ENCODE data around the gene SLC15A1. TPM values are rescaled to one million over a fixed set of nuclear protein-coding genes. Genes with fewer than 3 reads are reported as not detected.
"Not testable (repeated sequence)": the region's sequence is repeated elsewhere in the genome, so short reads cannot be mapped to it uniquely, and the experiment has no call there.

SLC15A1 gene
- total RNA-seq, 5 donors from 2014 or later (not counting 1 experiment from before 2014, with no cell fraction given), result 0.10 to 0.18 TPM; not detected in 3

- Mint-ChIP-seq H3K36me3 (no peaks in the 10 kb centered on the region), H3K4me3 (peak overlapping the region in 1 of 3 donors; percentile 21), H3K27ac (no peak overlapping the region), H3K4me1 (no peaks in the 10 kb centered on the region), H3K27me3 (peaks cover 9 to 16% of the 10 kb centered on the region in 2 donors), H3K9me3 (peaks cover 5 to 8% (median 8%) of the 10 kb centered on the region in 3 donors)
- no peak for DNase-seq
- ATAC-seq (replicated peaks in 1 of 4), result no peak
- Histone ChIP-seq H3K9me3 (no peaks in the 10 kb centered on the region), H3K36me3 (ENCODE audit: control insufficient read depth in 2 of 2, extremely low read depth in 1 of 2, insufficient read depth in 1 of 2, low read length in 1 of 2) (no peaks in the 10 kb centered on the region), H3K27ac (ENCODE audit: low read length) (no peak overlapping the region), H3K4me3 (ENCODE audit: control insufficient read depth in 1 of 2, extremely low read depth in 1 of 2, low read length in 1 of 2) (no peak overlapping the region), H3K4me1 (ENCODE audit: control insufficient read depth in 1 of 2, extremely low read depth in 1 of 2, insufficient read depth in 2 of 2, low read length in 2 of 2) (no peaks in the 10 kb centered on the region), H3K27me3 (replicated peaks in 1 of 2; ENCODE audit: control insufficient read depth in 2 of 2, extremely low read depth in 1 of 2, insufficient read depth in 2 of 2, low read length in 1 of 2) (peaks cover 0 to 9% of the 10 kb centered on the region in 2 experiments)
- ChIA-PET CTCF (no interaction called here), POLR2A (interaction anchor here in 1 of 2 donors (0.6 kb wide), 1 partner anchor 192 kb away, joined by 3 read pairs; no protein-coding TSS in a partner anchor)
- WGBS (ENCODE audit: insufficient coverage), result 78% methylated on average over 8 of the region's 15 CpGs
These were observed 8.9 kb upstream of the SLC15A1 start for GRCh38 chr13:98761126-98761985.

- no peak overlapping the region for H3K27ac Mint-ChIP-seq
- H3K4me1 ChIP-seq (ENCODE audit: control insufficient read depth in 1 of 2, extremely low read depth in 1 of 2, insufficient read depth in 2 of 2, low read length in 2 of 2), result peaks cover 0 to 5% of the 10 kb centered on the region in 2 experiments
- ChIA-PET CTCF (no interaction called here), POLR2A (no interaction called here)
- ATAC-seq (replicated peaks in 1 of 4) (no peak), DNase-seq (no peak)
- WGBS (ENCODE audit: insufficient coverage), result 78% methylated on average over 6 of the region's 9 CpGs
- H3K27me3 ChIP-seq (replicated peaks in 1 of 2; ENCODE audit: control insufficient read depth in 2 of 2, extremely low read depth in 1 of 2, insufficient read depth in 2 of 2, low read length in 1 of 2), result peaks cover 11 to 39% of the 10 kb centered on the region in 2 experiments
- no peaks in the 10 kb centered on the region for H3K36me3 Mint-ChIP-seq
- no peak overlapping the region for H3K4me3 Mint-ChIP-seq
- H3K27ac ChIP-seq (ENCODE audit: low read length), result no peak overlapping the region
- H3K4me3 ChIP-seq (ENCODE audit: control insufficient read depth in 1 of 2, extremely low read depth in 1 of 2, low read length in 1 of 2), result no peak overlapping the region
- H3K4me1 Mint-ChIP-seq, result peaks cover 0 to 7% (median 4%) of the 10 kb centered on the region in 3 donors
- no peaks in the 10 kb centered on the region for H3K36me3 ChIP-seq (ENCODE audit: control insufficient read depth in 2 of 2, extremely low read depth in 1 of 2, insufficient read depth in 1 of 2, low read length in 1 of 2)
- peaks cover 43 to 54% of the 10 kb centered on the region in 2 donors for H3K27me3 Mint-ChIP-seq
- H3K9me3 Mint-ChIP-seq, result peaks cover 8 to 12% (median 9%) of the 10 kb centered on the region in 3 donors
- H3K9me3 ChIP-seq, result no peaks in the 10 kb centered on the region
These were observed 3.3 kb upstream of the SLC15A1 start for GRCh38 chr13:98755729-98756128.

GRCh38 chr13:98755116-98755515 lies 2.6 kb upstream of the SLC15A1 start:
- Mint-ChIP-seq H3K9me3 (peaks cover 4 to 7% (median 5%) of the 10 kb centered on the region in 3 donors), H3K36me3 (no peaks in the 10 kb centered on the region), H3K4me1 (peaks cover 0 to 7% (median 4%) of the 10 kb centered on the region in 3 donors), H3K4me3 (no peak overlapping the region), H3K27me3 (peaks cover 49 to 59% of the 10 kb centered on the region in 2 donors), H3K27ac (peak overlapping the region in 1 of 2 donors; percentile 15)
- Histone ChIP-seq H3K9me3 (no peaks in the 10 kb centered on the region), H3K4me1 (ENCODE audit: control insufficient read depth in 1 of 2, extremely low read depth in 1 of 2, insufficient read depth in 2 of 2, low read length in 2 of 2) (peaks cover 0 to 5% of the 10 kb centered on the region in 2 experiments), H3K36me3 (ENCODE audit: control insufficient read depth in 2 of 2, extremely low read depth in 1 of 2, insufficient read depth in 1 of 2, low read length in 1 of 2) (no peaks in the 10 kb centered on the region), H3K27ac (ENCODE audit: low read length) (no peak overlapping the region), H3K27me3 (replicated peaks in 1 of 2; ENCODE audit: control insufficient read depth in 2 of 2, extremely low read depth in 1 of 2, insufficient read depth in 2 of 2, low read length in 1 of 2) (peaks cover 11 to 44% of the 10 kb centered on the region in 2 experiments), H3K4me3 (ENCODE audit: control insufficient read depth in 1 of 2, extremely low read depth in 1 of 2, low read length in 1 of 2) (no peak overlapping the region)
- DNase-seq (no peak), ATAC-seq (replicated peaks in 1 of 4) (no peak)
- POLR2A ChIA-PET, result interaction anchor here in 1 of 2 donors (0.5 kb wide), 1 partner anchor 22 kb away, joined by 4 read pairs; no protein-coding TSS in a partner anchor
- CTCF ChIA-PET, result no interaction called here
- 82% methylated on average over 2 of the region's 2 CpGs for WGBS (ENCODE audit: insufficient coverage)

GRCh38 chr13:98754468-98754867 lies 2.0 kb upstream of the SLC15A1 start:
- POLR2A ChIA-PET, result not testable (repeated sequence)

GRCh38 chr13:98751861-98752466 lies 508 bp downstream of the SLC15A1 start:
- no peak for ATAC-seq (replicated peaks in 1 of 4)
- H3K9me3 ChIP-seq, result no peaks in the 10 kb centered on the region
- H3K27me3 ChIP-seq (replicated peaks in 1 of 2; ENCODE audit: control insufficient read depth in 2 of 2, extremely low read depth in 1 of 2, insufficient read depth in 2 of 2, low read length in 1 of 2), result peaks cover 11 to 42% of the 10 kb centered on the region in 2 experiments
- DNase-seq, result no peak
- H3K27me3 Mint-ChIP-seq, result peaks cover 64 to 72% of the 10 kb centered on the region in 2 donors
- H3K4me1 ChIP-seq (ENCODE audit: control insufficient read depth in 1 of 2, extremely low read depth in 1 of 2, insufficient read depth in 2 of 2, low read length in 2 of 2), result peaks cover 0 to 5% of the 10 kb centered on the region in 2 experiments
- no peaks in the 10 kb centered on the region for H3K36me3 Mint-ChIP-seq
- peak overlapping the region in 2 of 3 donors; percentile 26 to 49 for H3K4me3 Mint-ChIP-seq
- H3K4me1 Mint-ChIP-seq, result peaks cover 0 to 7% (median 4%) of the 10 kb centered on the region in 3 donors
- WGBS (ENCODE audit: insufficient coverage), result 8% methylated on average over 35 of the region's 36 CpGs
- peaks cover 2 to 7% (median 5%) of the 10 kb centered on the region in 3 donors for H3K9me3 Mint-ChIP-seq
- H3K27ac ChIP-seq (ENCODE audit: low read length), result no peak overlapping the region
- CTCF ChIA-PET, result no interaction called here
- H3K4me3 ChIP-seq (ENCODE audit: control insufficient read depth in 1 of 2, extremely low read depth in 1 of 2, low read length in 1 of 2), result no peak overlapping the region
- POLR2A ChIA-PET, result no interaction called here
- H3K36me3 ChIP-seq (ENCODE audit: control insufficient read depth in 2 of 2, extremely low read depth in 1 of 2, insufficient read depth in 1 of 2, low read length in 1 of 2), result no peaks in the 10 kb centered on the region
- H3K27ac Mint-ChIP-seq, result no peak overlapping the region

More at GRCh38 chr13:98754468-98754867, 2.0 kb upstream of the SLC15A1 start:
- peaks cover 49 to 64% of the 10 kb centered on the region in 2 donors for H3K27me3 Mint-ChIP-seq
- peaks cover 11 to 40% of the 10 kb centered on the region in 2 experiments for H3K27me3 ChIP-seq (replicated peaks in 1 of 2; ENCODE audit: control insufficient read depth in 2 of 2, extremely low read depth in 1 of 2, insufficient read depth in 2 of 2, low read length in 1 of 2)
- H3K9me3 Mint-ChIP-seq; ATAC-seq (replicated peaks in 1 of 4); H3K36me3 Mint-ChIP-seq; H3K27ac ChIP-seq (ENCODE audit: low read length); H3K27ac Mint-ChIP-seq; H3K36me3 ChIP-seq (ENCODE audit: control insufficient read depth in 2 of 2, extremely low read depth in 1 of 2, insufficient read depth in 1 of 2, low read length in 1 of 2); DNase-seq; H3K4me3 Mint-ChIP-seq; H3K4me3 ChIP-seq (ENCODE audit: control insufficient read depth in 1 of 2, extremely low read depth in 1 of 2, low read length in 1 of 2); H3K4me1 Mint-ChIP-seq; H3K9me3 ChIP-seq; H3K4me1 ChIP-seq (ENCODE audit: control insufficient read depth in 1 of 2, extremely low read depth in 1 of 2, insufficient read depth in 2 of 2, low read length in 2 of 2); CTCF ChIA-PET: not testable (repeated sequence)
- 100% methylated on average over 2 of the region's 4 CpGs for WGBS (ENCODE audit: insufficient coverage)

GRCh38 chr13:98751367-98751782 lies 1.1 kb downstream of the SLC15A1 start:
- Mint-ChIP-seq H3K27me3 (peaks cover 61 to 68% of the 10 kb centered on the region in 2 donors), H3K4me1 (peaks cover 0 to 7% (median 4%) of the 10 kb centered on the region in 3 donors), H3K9me3 (peaks cover 2 to 7% (median 5%) of the 10 kb centered on the region in 3 donors), H3K4me3 (peak overlapping the region in 1 of 3 donors; percentile 49), H3K36me3 (no peaks in the 10 kb centered on the region), H3K27ac (no peak overlapping the region)
- no peak for DNase-seq
- Histone ChIP-seq H3K27me3 (replicated peaks in 1 of 2; ENCODE audit: control insufficient read depth in 2 of 2, extremely low read depth in 1 of 2, insufficient read depth in 2 of 2, low read length in 1 of 2) (peaks cover 11 to 46% of the 10 kb centered on the region in 2 experiments), H3K4me3 (ENCODE audit: control insufficient read depth in 1 of 2, extremely low read depth in 1 of 2, low read length in 1 of 2) (no peak overlapping the region), H3K4me1 (ENCODE audit: control insufficient read depth in 1 of 2, extremely low read depth in 1 of 2, insufficient read depth in 2 of 2, low read length in 2 of 2) (peaks cover 0 to 5% of the 10 kb centered on the region in 2 experiments), H3K27ac (ENCODE audit: low read length) (no peak overlapping the region), H3K36me3 (ENCODE audit: control insufficient read depth in 2 of 2, extremely low read depth in 1 of 2, insufficient read depth in 1 of 2, low read length in 1 of 2) (no peaks in the 10 kb centered on the region), H3K9me3 (no peaks in the 10 kb centered on the region)
- ChIA-PET POLR2A (no interaction called here), CTCF (no interaction called here)
- 26% methylated on average over 7 of the region's 8 CpGs for WGBS (ENCODE audit: insufficient coverage)
- ATAC-seq (replicated peaks in 1 of 4), result no peak

Measured in T-cell (primary cell).